HG03097 (cell line): ENCODE data around the gene OPRM1.
A peak's percentile ranks its signal among the peaks of the same experiment; 100 is the strongest.
"Not testable (repeated sequence)": the region's sequence is repeated elsewhere in the genome, so short reads cannot be mapped to it uniquely, and the experiment has no call there.

Source experiments
- ATAC-seq: cut with Tn5 transposase; IDR thresholded peaks from one replicate; pipeline ENCODE4 v1.9.1; 2021; ENCODE audit not compliant: unreplicated experiment, low FRiP score

OPRM1 gene

GRCh38 chr6:154234019-154234772, 195.2 kb downstream of the OPRM1 start:
- ATAC-seq = peak; percentile 65

GRCh38 chr6:154236646-154237301, 197.7 kb downstream of the OPRM1 start:
- ATAC-seq = no peak

- ATAC-seq = no peak
These were observed 199.8 kb downstream of the OPRM1 start for GRCh38 chr6:154238831-154239230.

GRCh38 chr6:154239392-154239791, 200.4 kb downstream of the OPRM1 start:
- no peak for ATAC-seq

GRCh38 chr6:154241061-154241460, 202.0 kb downstream of the OPRM1 start:
- not testable (repeated sequence) for ATAC-seq

GRCh38 chr6:154241581-154241980, 202.5 kb downstream of the OPRM1 start:
- ATAC-seq = no peak

- ATAC-seq = no peak
These were observed 203.7 kb downstream of the OPRM1 start for GRCh38 chr6:154242617-154243357.

GRCh38 chr6:154243793-154244750, 205.0 kb downstream of the OPRM1 start:
- no peak for ATAC-seq

- no peak for ATAC-seq
These were observed 206.5 kb downstream of the OPRM1 start for GRCh38 chr6:154245506-154245905.

GRCh38 chr6:154246723-154247118, 207.7 kb downstream of the OPRM1 start:
- ATAC-seq = no peak

- peak; percentile 34 for ATAC-seq
These were observed 208.2 kb downstream of the OPRM1 start for GRCh38 chr6:154247119-154247861.

GRCh38 chr6:154249499-154250298, 210.7 kb downstream of the OPRM1 start:
- ATAC-seq = peak; percentile 62

- ATAC-seq = no peak
These were observed 212.1 kb downstream of the OPRM1 start for GRCh38 chr6:154251116-154251515.

- ATAC-seq = no peak
These were observed 213.6 kb downstream of the OPRM1 start for GRCh38 chr6:154252678-154253077.

- no peak for ATAC-seq
These were observed 218.0 kb downstream of the OPRM1 start for GRCh38 chr6:154257067-154257466.

GRCh38 chr6:154258064-154258757, 219.2 kb downstream of the OPRM1 start:
- ATAC-seq = peak; percentile 79

- no peak for ATAC-seq
These were observed 222.8 kb downstream of the OPRM1 start for GRCh38 chr6:154261688-154262397.
